Endothelial cell of umbilical vein (primary cell): ENCODE measurements around the gene EEF1A1. TPM values are rescaled to one million over a fixed set of nuclear protein-coding genes. Genes with fewer than 3 reads are reported as not detected.

ENCODE experiments used
- BruUV-seq: library from RNA; stranded (reverse); fragments of 400-500 nt; replicated peaks from 2 replicates; lab custom pipeline; 2021; lab: Mats Ljungman, UMichigan
- CTCF ChIA-PET: fragments of 300-600, 350-600 bp; sonication (Branson Sonifier 250); formaldehyde crosslinking; loops from one replicate; lab custom pipeline; 2021; ENCODE audit warnings: antibody characterized with exemption, inconsistent platforms; lab: Charles Lee
- POLR2A ChIA-PET: fragments of 300-600, 350-600 bp; sonication (Branson Sonifier 250); formaldehyde crosslinking; loops from one replicate; lab custom pipeline; 2021; ENCODE audit warnings: antibody characterized with exemption, inconsistent platforms; lab: Charles Lee
- DNase-seq: peaks from one replicate; pipeline ENCODE4 v3.0.0-alpha.2; 2011; ENCODE audit warnings: low read depth, low spot score
- FAIRE-seq: peaks from 2 replicates; lab custom pipeline; 2011; peaks lifted over from hg19 to GRCh38; lab: Jason Lieb, UNC
- H2AFZ ChIP-seq: 2 replicates; pipeline ENCODE4 v1.6.0; 2012; ENCODE audit warnings: low read depth, low read length, control low read depth, inconsistent platforms
- H3K27ac ChIP-seq: 2 replicates; pipeline ENCODE4 v1.5.1; 2011; ENCODE audit warnings: low read depth, mild to moderate bottlenecking, control low read depth, low read length, moderate library complexity; ENCODE audit not compliant: insufficient read depth
- H3K27me3 ChIP-seq, 2 experiments: 2 replicates each; pipeline versions ENCODE4 v1.6.0 to v1.6.1; 2011; ENCODE audit warnings: low read length in 2 of 2, mixed read lengths in 1 of 2; ENCODE audit not compliant: control insufficient read depth in 2 of 2, insufficient read depth in 2 of 2
- H3K36me3 ChIP-seq, 2 experiments: 2 replicates in 1 of 2; 3 replicates in 1 of 2; pipeline ENCODE4 v1.5.1; 2011; ENCODE audit warnings: low read length in 2 of 2, mild to moderate bottlenecking in 1 of 2, moderate library complexity in 1 of 2; ENCODE audit not compliant: control insufficient read depth in 2 of 2, insufficient read depth in 2 of 2; ENCODE audit errors: extremely low read depth in 1 of 2
- H3K4me1 ChIP-seq: 3 replicates; pipeline ENCODE4 v1.5.1; 2011; ENCODE audit warnings: mild to moderate bottlenecking, low read length; ENCODE audit not compliant: control insufficient read depth, insufficient read depth; ENCODE audit errors: extremely low read depth
- H3K4me2 ChIP-seq: 2 replicates; pipeline ENCODE4 v1.6.1; 2011; ENCODE audit warnings: low read length, control low read depth, mixed read lengths; ENCODE audit not compliant: insufficient read depth
- H3K4me3 ChIP-seq, 3 experiments: fragments of 200-600 bp in 1 of 3; sonication (generic), shearing (Covaris generic) in 1 of 3; replicated peaks in 1 of 3; 2 replicates each; pipeline ENCODE4 v1.5.1; 2011 to 2016; ENCODE audit warnings: control low read depth in 3 of 3, low read length in 3 of 3, mild to moderate bottlenecking in 2 of 3, inconsistent platforms in 1 of 3, low read depth in 1 of 3, moderate library complexity in 1 of 3; ENCODE audit not compliant: insufficient read depth in 1 of 3
- H3K79me2 ChIP-seq: 2 replicates; pipeline ENCODE4 v1.6.0; 2012; ENCODE audit warnings: low read length, inconsistent platforms; ENCODE audit not compliant: control insufficient read depth, insufficient read depth
- H3K9ac ChIP-seq: replicated peaks from 2 replicates; pipeline ENCODE3; 2011; ENCODE audit warnings: low read length, control low read depth; ENCODE audit not compliant: insufficient read depth; ENCODE audit errors: extremely low read depth
- H3K9me1 ChIP-seq: replicated peaks from 3 replicates; pipeline ENCODE4 v1.6.0; 2011; ENCODE audit warnings: mild to moderate bottlenecking, low read length; ENCODE audit not compliant: control insufficient read depth, insufficient read depth; ENCODE audit errors: extremely low read depth
- H3K9me3 ChIP-seq: replicated peaks from 2 replicates; pipeline ENCODE4 v1.5.1; 2012; ENCODE audit warnings: low read length, inconsistent platforms; ENCODE audit not compliant: control insufficient read depth, insufficient read depth
- H4K20me1 ChIP-seq: replicated peaks from 2 replicates; pipeline ENCODE3; 2011; ENCODE audit warnings: mild to moderate bottlenecking, low read length; ENCODE audit not compliant: control insufficient read depth, insufficient read depth; ENCODE audit errors: extremely low read depth
- EZH2 ChIP-seq: IDR thresholded peaks from 2 replicates; pipeline ENCODE4 v1.6.1; 2012; ENCODE audit warnings: borderline replicate concordance, low read depth, mild to moderate bottlenecking, moderate library complexity, low read length, inconsistent platforms; ENCODE audit not compliant: severe bottlenecking
- FOS ChIP-seq: IDR thresholded peaks from 2 replicates; pipeline ENCODE4 v1.6.1; 2011; ENCODE audit warnings: mild to moderate bottlenecking, low read length, moderate library complexity, borderline replicate concordance; ENCODE audit not compliant: insufficient read depth
- GATA2 ChIP-seq: IDR thresholded peaks from 2 replicates; pipeline ENCODE4 v1.7.0; 2011; ENCODE audit warnings: low read depth, mild to moderate bottlenecking, moderate library complexity, mixed read lengths, low read length; ENCODE audit not compliant: insufficient read length, insufficient read depth
- JUN ChIP-seq: IDR thresholded peaks from 2 replicates; pipeline ENCODE4 v1.6.1; 2011; ENCODE audit warnings: borderline replicate concordance, low read depth; ENCODE audit not compliant: insufficient read length, insufficient read depth
- MAX ChIP-seq: IDR thresholded peaks from 2 replicates; pipeline ENCODE4 v1.6.1; 2011; ENCODE audit not compliant: insufficient read depth, insufficient read length
- MYC ChIP-seq: IDR thresholded peaks from one replicate; pipeline ENCODE4 v1.6.1; 2011; ENCODE audit warnings: mild to moderate bottlenecking, low read depth, low read length
- POLR2A ChIP-seq: IDR thresholded peaks from 2 replicates; pipeline ENCODE4 v1.6.1; 2012; ENCODE audit warnings: low read depth, mild to moderate bottlenecking, control low read depth, low read length
- POLR2AphosphoS5 ChIP-seq: IDR thresholded peaks from 2 replicates; pipeline ENCODE4 v1.6.1; 2012; ENCODE audit warnings: low read depth, mild to moderate bottlenecking, control low read depth, low read length, moderate library complexity; ENCODE audit not compliant: insufficient read depth
- dilution Hi-C: fragments of 300-500 bp; cut with MboI; formaldehyde crosslinking; loops from one replicate; pipeline ENCODE4 v1.15.0; 2019; ENCODE audit warnings: low sequenced_read_pairs; ENCODE audit not compliant: extremely low pct_ligation_motif_present
- intact Hi-C: fragments of 100-400 bp; cut with micrococcal nuclease; formaldehyde crosslinking; loops from one replicate; pipeline ENCODE4 v1.10.0; 2022
- polyA plus RNA-seq, 4 experiments: library from polyadenylated mRNA; depleted of rRNA in 3 of 4; stranded (reverse) in 3 of 4; unstranded in 1 of 4; fragments of >200 nt; gene quantifications; 2 replicates each; pipeline versions ENCODE4 v1.2.1 to v1.2.3, GENCODE V29; 2011 to 2012; ENCODE audit warnings: missing spikeins in 1 of 4
- total RNA-seq: library from RNA; stranded (reverse); gene quantifications from 2 replicates; pipeline ENCODE4 v1.2.3, GENCODE V29; 2021
- TF ChIP-seq, protein P1 (sequence below), 2 donors: IDR thresholded peaks; 1 replicate in 1 of 2; 2 replicates in 1 of 2; pipeline ENCODE4 v1.5.1; 2011; ENCODE audit warnings: low read length in 2 of 2, mild to moderate bottlenecking in 2 of 2, moderate library complexity in 2 of 2, control low read depth in 1 of 2, inconsistent platforms in 1 of 2, low read depth in 1 of 2; ENCODE audit not compliant: insufficient read depth in 1 of 2; ENCODE audit errors: extremely low read depth in 1 of 2

Gene EEF1A1
- total and polyA plus RNA-seq, 2 donors (not counting 3 experiments of a cell fraction or from before 2014, with no cell fraction given): 9,186 to 11,104 TPM

DNA sequence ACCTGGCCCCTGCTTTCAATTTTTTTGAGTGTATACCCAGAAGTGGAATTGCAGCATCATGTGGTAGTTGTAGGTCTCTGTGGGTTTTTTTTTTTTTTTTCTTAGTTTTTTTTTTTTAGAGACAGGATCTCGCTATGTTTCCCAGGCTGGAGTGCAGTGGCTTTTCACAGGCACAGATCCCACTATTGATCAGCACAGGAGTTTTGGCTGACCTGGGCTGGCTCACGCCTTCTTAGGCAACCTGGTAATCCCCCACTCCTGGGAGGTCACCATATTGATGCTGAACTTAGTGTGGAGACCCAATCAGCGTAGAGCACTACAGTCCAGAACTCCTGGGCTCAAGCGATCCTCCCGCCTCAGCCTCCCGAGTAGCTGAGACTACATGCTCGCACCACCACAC, 33.4 kb downstream of the EEF1A1 start:
- H3K36me3 ChIP-seq: peaks cover 6 to 7% of the 10 kb centered on the region in 2 experiments
- intact Hi-C loops: no loop called here
- BruUV-seq: no TSS peak
- DNase-seq: no peak
- no peak for FAIRE-seq
- ChIA-PET POLR2A (no interaction called here), CTCF (interaction anchor here (1.0 kb wide), 1 partner anchor 15 kb away, joined by 3 read pairs; no protein-coding TSS in a partner anchor)
- no peaks in the 10 kb centered on the region for H3K9me1 ChIP-seq
- no peaks in the 10 kb centered on the region for H3K27me3 ChIP-seq
- no peaks in the 10 kb centered on the region for H3K9me3 ChIP-seq
- H3K27ac ChIP-seq: no peak overlapping the region
- H3K4me2 ChIP-seq: no peak overlapping the region
- H3K4me3 ChIP-seq: no peak overlapping the region
- no peaks in the 10 kb centered on the region for H3K4me1 ChIP-seq
- H3K79me2 ChIP-seq: no peaks in the 10 kb centered on the region
- TF ChIP-seq EZH2 (no peak), FOS (no peak), MAX (no peak), MYC (no peak), GATA2 (no peak), POLR2AphosphoS5 (no peak), JUN (no peak), POLR2A (no peak)
- TF ChIP-seq, protein P1, sequence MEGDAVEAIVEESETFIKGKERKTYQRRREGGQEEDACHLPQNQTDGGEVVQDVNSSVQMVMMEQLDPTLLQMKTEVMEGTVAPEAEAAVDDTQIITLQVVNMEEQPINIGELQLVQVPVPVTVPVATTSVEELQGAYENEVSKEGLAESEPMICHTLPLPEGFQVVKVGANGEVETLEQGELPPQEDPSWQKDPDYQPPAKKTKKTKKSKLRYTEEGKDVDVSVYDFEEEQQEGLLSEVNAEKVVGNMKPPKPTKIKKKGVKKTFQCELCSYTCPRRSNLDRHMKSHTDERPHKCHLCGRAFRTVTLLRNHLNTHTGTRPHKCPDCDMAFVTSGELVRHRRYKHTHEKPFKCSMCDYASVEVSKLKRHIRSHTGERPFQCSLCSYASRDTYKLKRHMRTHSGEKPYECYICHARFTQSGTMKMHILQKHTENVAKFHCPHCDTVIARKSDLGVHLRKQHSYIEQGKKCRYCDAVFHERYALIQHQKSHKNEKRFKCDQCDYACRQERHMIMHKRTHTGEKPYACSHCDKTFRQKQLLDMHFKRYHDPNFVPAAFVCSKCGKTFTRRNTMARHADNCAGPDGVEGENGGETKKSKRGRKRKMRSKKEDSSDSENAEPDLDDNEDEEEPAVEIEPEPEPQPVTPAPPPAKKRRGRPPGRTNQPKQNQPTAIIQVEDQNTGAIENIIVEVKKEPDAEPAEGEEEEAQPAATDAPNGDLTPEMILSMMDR (IDR thresholded peaks at IDR 0.05; ENCODE audit: extremely low read depth in 1 of 2, insufficient read depth in 1 of 2, low read depth in 1 of 2, low read length in 2 of 2): no peak
- H4K20me1 ChIP-seq: no peaks in the 10 kb centered on the region
- H3K9ac ChIP-seq: no peak overlapping the region
- dilution Hi-C loops: no loop called here
- H2AFZ ChIP-seq: no peak overlapping the region
